GM12891 (cell line): Measurements from ENCODE around the gene GTF2H3.

Source experiments
- POLR2A ChIP-seq: IDR thresholded peaks from 2 replicates; pipeline ENCODE4 v1.6.1; 2011; ENCODE audit warnings: low read depth, low read length, control low read depth
- POLR2AphosphoS5 ChIP-seq: IDR thresholded peaks from 2 replicates; pipeline ENCODE4 v1.6.1; 2011; ENCODE audit warnings: low read depth, low read length, control low read depth
- POU2F2 ChIP-seq: IDR thresholded peaks from 2 replicates; pipeline ENCODE4 v1.6.1; 2011; ENCODE audit warnings: low read depth, mild to moderate bottlenecking, control low read depth, low read length, moderate library complexity
- SPI1 ChIP-seq: IDR thresholded peaks from 2 replicates; pipeline ENCODE4 v1.6.1; 2011; ENCODE audit warnings: low read depth, low read length, control low read depth
- TAF1 ChIP-seq: IDR thresholded peaks from 2 replicates; pipeline ENCODE4 v1.6.1; 2011; ENCODE audit warnings: low read depth, low read length, control low read depth

DNA sequence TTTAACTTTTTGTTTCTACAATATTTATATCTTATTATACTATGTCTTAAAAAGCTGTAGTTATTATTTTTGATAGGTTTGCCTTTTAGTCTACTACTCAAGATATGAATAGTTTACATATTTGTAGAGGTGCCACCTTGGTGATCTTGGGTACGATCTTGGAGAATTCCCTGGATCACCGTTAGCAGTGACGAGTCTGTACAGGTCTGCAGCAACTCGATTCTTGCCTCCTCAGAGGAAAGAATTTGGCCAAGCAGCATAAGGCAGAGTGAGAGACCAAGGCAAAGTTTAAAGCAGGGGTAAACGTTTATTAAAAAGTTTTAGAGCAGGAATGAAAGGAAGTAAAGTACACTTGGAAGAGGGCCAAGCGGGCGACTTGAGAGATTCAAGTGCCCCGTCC is 34.1 kb downstream of the GTF2H3 start:
- TF ChIP-seq POLR2AphosphoS5 (no peak), TAF1 (no peak), POLR2A (no peak), POU2F2 (no peak), SPI1 (no peak)
